ENCODE measurements around the gene PAN3.

PAN3 gene

GRCh38 chr13:28340272-28340793, 202.0 kb downstream of the PAN3 start:
- DNase-seq, result no peak

GRCh38 chr13:28342251-28342650, 203.9 kb downstream of the PAN3 start:
- no peak for DNase-seq

- DNase-seq, result no peak
These were observed 205.8 kb downstream of the PAN3 start for GRCh38 chr13:28344163-28344562.

All from stimulated activated CD4-positive, alpha-beta T cell treated with anti-CD3 and anti-CD28 coated beads, Interleukin-12 subunit alpha, Interleukin-12 subunit beta, amount 100 ng/mL, for 4 hours (primary cell).